Ishikawa (cell line): ENCODE data around the gene KRT36.

Experiments
- CEBPB ChIP-seq: IDR thresholded peaks from 2 replicates; pipeline ENCODE4 v1.6.1; 2012
- CREB1 ChIP-seq: IDR thresholded peaks from 2 replicates; pipeline ENCODE4 v1.6.1; 2012; ENCODE audit warnings: low read depth
- EGR1 ChIP-seq: IDR thresholded peaks from 2 replicates; pipeline ENCODE4 v1.6.1; 2012
- EP300 ChIP-seq: IDR thresholded peaks from 2 replicates; pipeline ENCODE4 v1.6.1; 2012; ENCODE audit warnings: borderline replicate concordance
- FOXM1 ChIP-seq: IDR thresholded peaks from 2 replicates; pipeline ENCODE4 v1.6.1; 2012; ENCODE audit warnings: low read depth, borderline replicate concordance
- MAX ChIP-seq: IDR thresholded peaks from 2 replicates; pipeline ENCODE4 v1.6.1; 2012
- NFIC ChIP-seq: IDR thresholded peaks from 2 replicates; pipeline ENCODE4 v1.6.1; 2012
- RAD21 ChIP-seq: IDR thresholded peaks from 2 replicates; pipeline ENCODE4 v1.6.1; 2012; ENCODE audit warnings: low read depth
- REST ChIP-seq: IDR thresholded peaks from 2 replicates; pipeline ENCODE4 v1.6.1; 2012; ENCODE audit warnings: low read depth, mild to moderate bottlenecking
- TAF1 ChIP-seq: IDR thresholded peaks from 2 replicates; pipeline ENCODE4 v1.6.1; 2012; ENCODE audit warnings: low read depth, mild to moderate bottlenecking
- TCF12 ChIP-seq: IDR thresholded peaks from 2 replicates; pipeline ENCODE4 v1.6.1; 2012; ENCODE audit warnings: low read depth
- TEAD4 ChIP-seq: IDR thresholded peaks from 2 replicates; pipeline ENCODE4 v1.6.1; 2012
- YY1 ChIP-seq: IDR thresholded peaks from 2 replicates; pipeline ENCODE4 v1.6.1; 2012; ENCODE audit warnings: low read depth
- ZBTB7A ChIP-seq: IDR thresholded peaks from 2 replicates; pipeline ENCODE4 v1.6.1; 2012; ENCODE audit warnings: low read depth
- TF ChIP-seq, protein P1 (sequence below): IDR thresholded peaks from 2 replicates; pipeline ENCODE4 v1.6.1; 2012

KRT36 gene

GRCh38 chr17:41507315-41507880 is 17.7 kb upstream of the KRT36 start:
- TF ChIP-seq EP300: 0 out of 2 replicates have a peak, but pooled peaks have one; percentile 39
- no peak for TF ChIP-seq REST
- TF ChIP-seq NFIC: 0 out of 2 replicates have a peak, but pooled peaks have one; percentile 24
- no peak for TF ChIP-seq TEAD4
- TF ChIP-seq RAD21: no peak
- no peak for TF ChIP-seq TAF1
- TF ChIP-seq CEBPB: no peak
- TF ChIP-seq YY1: 0 out of 2 replicates have a peak, but pooled peaks have one; percentile 17
- TF ChIP-seq TCF12: 0 out of 2 replicates have a peak, but pooled peaks have one; percentile 42
- TF ChIP-seq EGR1: no peak
- TF ChIP-seq, protein P1, sequence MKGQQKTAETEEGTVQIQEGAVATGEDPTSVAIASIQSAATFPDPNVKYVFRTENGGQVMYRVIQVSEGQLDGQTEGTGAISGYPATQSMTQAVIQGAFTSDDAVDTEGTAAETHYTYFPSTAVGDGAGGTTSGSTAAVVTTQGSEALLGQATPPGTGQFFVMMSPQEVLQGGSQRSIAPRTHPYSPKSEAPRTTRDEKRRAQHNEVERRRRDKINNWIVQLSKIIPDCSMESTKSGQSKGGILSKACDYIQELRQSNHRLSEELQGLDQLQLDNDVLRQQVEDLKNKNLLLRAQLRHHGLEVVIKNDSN: no peak

DNA sequence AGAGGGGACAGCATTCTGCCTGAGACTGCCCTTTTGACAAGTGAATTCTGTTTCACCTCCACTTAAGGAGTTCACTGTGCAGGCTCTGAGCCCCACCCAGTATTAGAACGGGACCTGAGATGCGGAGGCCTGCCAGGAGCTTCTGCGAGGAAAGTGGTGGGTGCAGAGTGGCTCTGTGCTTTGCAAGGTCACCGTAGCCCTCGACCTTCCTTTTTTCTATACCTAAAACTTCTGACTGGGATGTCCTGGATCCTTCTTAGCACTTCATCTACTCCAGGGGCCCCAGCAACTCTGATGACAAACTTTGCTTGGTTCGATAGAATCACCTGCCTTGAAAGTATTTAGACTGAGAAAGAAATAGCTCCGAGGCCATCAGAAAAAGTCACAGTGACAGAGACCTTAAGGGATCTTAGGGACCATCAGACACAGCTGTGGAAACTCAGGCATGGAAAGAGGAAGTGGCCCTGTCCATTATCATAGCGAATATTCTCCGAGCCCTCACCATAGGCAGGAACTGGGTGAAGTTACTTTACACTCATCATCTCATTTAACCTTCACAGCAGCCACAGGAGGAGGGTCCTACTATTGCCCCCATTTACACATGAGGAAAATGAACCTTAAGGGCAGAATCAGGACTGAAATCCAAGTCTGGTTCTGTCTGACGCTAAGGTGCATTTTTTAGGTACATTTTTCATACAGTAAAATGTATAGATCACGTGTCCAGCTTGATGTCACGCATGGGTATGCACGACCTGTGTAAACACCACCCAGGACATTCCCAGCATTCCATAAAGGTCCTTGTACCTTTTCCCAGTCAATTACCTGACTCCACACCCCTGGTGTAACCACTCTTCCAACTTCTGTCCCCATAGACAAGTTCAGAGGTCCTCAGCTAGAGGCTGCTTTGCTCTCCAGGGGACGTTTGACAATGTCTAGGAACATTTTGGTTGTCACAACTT is 16.4 kb upstream of the KRT36 start:
- TF ChIP-seq TCF12: peak; percentile 15; the same call in 1 of the 2 replicates
- no peak for TF ChIP-seq YY1
- peak; percentile 73; the same call in 1 of the 2 replicates for TF ChIP-seq EP300
- TF ChIP-seq TEAD4: peak; percentile 94
- TF ChIP-seq, protein P1: peak; percentile 93
- TF ChIP-seq ZBTB7A: no peak
- TF ChIP-seq CEBPB: no peak
- TF ChIP-seq FOXM1: 0 out of 2 replicates have a peak, but pooled peaks have one; percentile 28
- TF ChIP-seq TAF1: no peak
- TF ChIP-seq MAX: peak; percentile 51; the same call in 1 of the 2 replicates
- no peak for TF ChIP-seq RAD21
- no peak for TF ChIP-seq CREB1
- TF ChIP-seq EGR1: no peak
- no peak for TF ChIP-seq REST
- TF ChIP-seq NFIC: peak; percentile 7; the same call in 1 of the 2 replicates

DNA sequence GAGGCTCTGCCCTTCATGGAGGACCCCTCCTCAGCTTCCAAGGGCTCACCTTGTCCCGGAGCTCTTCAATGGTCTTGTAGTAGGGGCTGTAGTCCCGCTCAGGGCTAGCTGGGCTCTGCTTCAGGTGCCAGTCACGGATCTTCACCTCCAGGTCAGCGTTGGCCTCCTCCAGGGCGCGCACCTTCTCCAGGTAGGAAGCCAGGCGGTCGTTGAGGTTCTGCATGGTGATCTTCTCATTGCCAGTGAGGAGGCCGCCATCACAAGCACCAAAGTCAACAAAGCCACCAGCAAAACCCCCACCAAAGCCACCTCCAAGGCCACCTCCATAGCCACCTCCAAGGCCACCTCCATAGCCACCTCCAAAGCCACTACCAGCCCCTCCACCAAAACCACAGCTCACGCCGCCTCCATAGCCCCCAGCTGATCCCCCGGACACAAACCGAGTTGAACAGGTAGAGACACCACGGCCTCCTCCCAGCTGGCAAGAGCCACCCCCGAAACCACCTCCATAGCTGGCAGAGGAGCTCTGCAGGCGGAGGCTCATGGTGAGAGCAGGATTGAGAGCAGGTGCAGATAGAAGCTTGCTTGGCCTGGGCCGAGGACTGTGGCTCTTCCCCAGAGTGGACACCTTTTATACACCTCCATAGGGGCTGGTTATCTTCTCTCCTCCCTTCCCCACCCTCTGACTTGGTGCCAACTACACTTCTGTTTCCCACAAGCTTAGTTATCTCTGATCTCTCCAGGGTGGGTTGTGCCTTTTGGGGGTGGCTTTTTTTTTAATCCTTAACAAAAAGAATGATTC is 15.5 kb upstream of the KRT36 start, which contains the start of gene KRT13:
Gene KRT13, minus strand, starts transcription at position 606 of the 802 bp plus-strand sequence. Its CDS starts 62 bp downstream, at position 544.
- TF ChIP-seq CREB1 (no peak), EGR1 (no peak), YY1 (no peak), CEBPB (no peak), MAX (no peak), REST (no peak), TEAD4 (no peak), RAD21 (no peak), FOXM1 (no peak), NFIC (no peak), EP300 (no peak), TAF1 (no peak), TCF12 (no peak), ZBTB7A (no peak)
- TF ChIP-seq, protein P1: no peak
